ENCODE results near the gene KDM4B. TPM values are rescaled to one million over a fixed set of nuclear protein-coding genes. Genes with fewer than 3 reads are reported as not detected.

KDM4B gene
- total RNA-seq, 4 donors from 2014 or later: 18.4 to 94.7 (median 25.6) TPM

- no peak overlapping the region for H3K4me3 ChIP-seq
- H3K9me3 ChIP-seq: no peaks in the 10 kb centered on the region
- TF ChIP-seq CTCF (IDR thresholded peaks at IDR 0.05): no peak
- no peak for TF ChIP-seq POLR2A (IDR thresholded peaks at IDR 0.05)
- no peak for DNase-seq
- no peaks in the 10 kb centered on the region for H3K4me1 ChIP-seq
- no peak overlapping the region for H3K27ac ChIP-seq
- intact Hi-C loops (cut with DNase I; ENCODE audit: low total_unique reads): no loop called here
- H3K36me3 ChIP-seq: no peaks in the 10 kb centered on the region
- H3K27me3 ChIP-seq: no peaks in the 10 kb centered on the region
These were observed 205.1 kb downstream of the KDM4B start for GRCh38 chr19:5173993-5174392.

GRCh38 chr19:5177745-5178450 is 209.0 kb downstream of the KDM4B start:
- DNase-seq: no peak
- H3K27me3 ChIP-seq: no peaks in the 10 kb centered on the region
- no peaks in the 10 kb centered on the region for H3K36me3 ChIP-seq
- H3K27ac ChIP-seq: no peak overlapping the region
- intact Hi-C loops (cut with DNase I; ENCODE audit: low total_unique reads): no loop called here
- H3K4me1 ChIP-seq: no peaks in the 10 kb centered on the region
- H3K4me3 ChIP-seq: no peak overlapping the region
- H3K9me3 ChIP-seq: no peaks in the 10 kb centered on the region
- TF ChIP-seq POLR2A (IDR thresholded peaks at IDR 0.05) (no peak), CTCF (IDR thresholded peaks at IDR 0.05) (no peak)

- H3K4me3 ChIP-seq: no peak overlapping the region
- intact Hi-C loops (cut with DNase I; ENCODE audit: low total_unique reads): no loop called here
- TF ChIP-seq CTCF (IDR thresholded peaks at IDR 0.05): no peak
- no peak for TF ChIP-seq POLR2A (IDR thresholded peaks at IDR 0.05)
- H3K27me3 ChIP-seq: no peaks in the 10 kb centered on the region
- no peaks in the 10 kb centered on the region for H3K36me3 ChIP-seq
- no peaks in the 10 kb centered on the region for H3K4me1 ChIP-seq
- DNase-seq: no peak
- no peaks in the 10 kb centered on the region for H3K9me3 ChIP-seq
- H3K27ac ChIP-seq: no peak overlapping the region
These were observed 209.9 kb downstream of the KDM4B start for GRCh38 chr19:5178841-5179240.

- intact Hi-C loops (cut with DNase I; ENCODE audit: low total_unique reads): no loop called here
- no peaks in the 10 kb centered on the region for H3K27me3 ChIP-seq
- H3K27ac ChIP-seq: no peak overlapping the region
- no peak for TF ChIP-seq CTCF (IDR thresholded peaks at IDR 0.05)
- H3K36me3 ChIP-seq: no peaks in the 10 kb centered on the region
- H3K4me3 ChIP-seq: no peak overlapping the region
- H3K9me3 ChIP-seq: no peaks in the 10 kb centered on the region
- no peak for DNase-seq
- no peaks in the 10 kb centered on the region for H3K4me1 ChIP-seq
These were observed 210.3 kb downstream of the KDM4B start for GRCh38 chr19:5179256-5179655.

GRCh38 chr19:5181329-5181728 is 212.4 kb downstream of the KDM4B start:
- Histone ChIP-seq H3K27ac (no peak overlapping the region), H3K4me1 (no peaks in the 10 kb centered on the region), H3K36me3 (no peaks in the 10 kb centered on the region), H3K4me3 (no peak overlapping the region), H3K9me3 (no peaks in the 10 kb centered on the region), H3K27me3 (no peaks in the 10 kb centered on the region)
- TF ChIP-seq CTCF (IDR thresholded peaks at IDR 0.05) (no peak), POLR2A (IDR thresholded peaks at IDR 0.05) (no peak)
- intact Hi-C loops (cut with DNase I; ENCODE audit: low total_unique reads): no loop called here
- no peak for DNase-seq

Measured in uterus (tissue), 4 donors.